Epithelial cell of esophagus (primary cell): Measurements from ENCODE around the gene DNAJC1.

ENCODE experiments used
- DNase-seq: peaks from one replicate; pipeline ENCODE4 v3.0.0; 2010; ENCODE audit warnings: low read depth
- H3K4me3 ChIP-seq: 2 replicates; pipeline ENCODE4 v1.5.1; 2011; ENCODE audit warnings: mild to moderate bottlenecking, low read length, control low read depth
- TF ChIP-seq, protein P1 (sequence below): IDR thresholded peaks from 2 replicates; pipeline ENCODE4 v1.5.1; 2011; ENCODE audit warnings: low read depth, mild to moderate bottlenecking, low read length, control low read depth, inconsistent platforms; ENCODE audit not compliant: insufficient read depth; ENCODE audit errors: missing control alignments

The DNAJC1 gene

GRCh38 chr10:21961847-21962246 is 41.7 kb downstream of the DNAJC1 start:
- H3K4me3 ChIP-seq: no peak overlapping the region
- TF ChIP-seq, protein P1, sequence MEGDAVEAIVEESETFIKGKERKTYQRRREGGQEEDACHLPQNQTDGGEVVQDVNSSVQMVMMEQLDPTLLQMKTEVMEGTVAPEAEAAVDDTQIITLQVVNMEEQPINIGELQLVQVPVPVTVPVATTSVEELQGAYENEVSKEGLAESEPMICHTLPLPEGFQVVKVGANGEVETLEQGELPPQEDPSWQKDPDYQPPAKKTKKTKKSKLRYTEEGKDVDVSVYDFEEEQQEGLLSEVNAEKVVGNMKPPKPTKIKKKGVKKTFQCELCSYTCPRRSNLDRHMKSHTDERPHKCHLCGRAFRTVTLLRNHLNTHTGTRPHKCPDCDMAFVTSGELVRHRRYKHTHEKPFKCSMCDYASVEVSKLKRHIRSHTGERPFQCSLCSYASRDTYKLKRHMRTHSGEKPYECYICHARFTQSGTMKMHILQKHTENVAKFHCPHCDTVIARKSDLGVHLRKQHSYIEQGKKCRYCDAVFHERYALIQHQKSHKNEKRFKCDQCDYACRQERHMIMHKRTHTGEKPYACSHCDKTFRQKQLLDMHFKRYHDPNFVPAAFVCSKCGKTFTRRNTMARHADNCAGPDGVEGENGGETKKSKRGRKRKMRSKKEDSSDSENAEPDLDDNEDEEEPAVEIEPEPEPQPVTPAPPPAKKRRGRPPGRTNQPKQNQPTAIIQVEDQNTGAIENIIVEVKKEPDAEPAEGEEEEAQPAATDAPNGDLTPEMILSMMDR: no peak
- DNase-seq: no peak

- no peak for DNase-seq
- TF ChIP-seq, protein P1: no peak
- no peak overlapping the region for H3K4me3 ChIP-seq
These were observed 43.5 kb downstream of the DNAJC1 start for GRCh38 chr10:21959998-21960397.

- H3K4me3 ChIP-seq: no peak overlapping the region
- TF ChIP-seq, protein P1: no peak
- no peak for DNase-seq
These were observed 48.8 kb downstream of the DNAJC1 start for GRCh38 chr10:21954690-21955089.

DNA sequence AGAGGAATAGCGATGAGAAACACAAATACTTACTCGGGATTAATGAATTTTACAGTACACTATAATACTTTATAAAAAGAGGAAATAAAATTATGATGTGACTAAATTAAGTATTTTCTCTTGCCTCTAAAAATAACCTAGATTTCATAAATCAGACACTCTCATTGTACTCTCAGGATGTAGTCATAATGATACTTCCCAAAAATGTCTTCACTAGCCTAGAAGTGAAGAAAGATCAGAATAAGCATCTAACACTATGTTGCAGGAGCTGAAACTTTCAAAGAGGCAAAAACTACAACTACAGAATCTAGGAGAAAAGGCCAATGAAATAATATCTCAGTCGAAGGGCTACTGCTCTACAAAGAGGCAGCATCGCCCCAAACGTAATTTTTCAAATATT is 49.4 kb downstream of the DNAJC1 start:
- DNase-seq: no peak
- no peak overlapping the region for H3K4me3 ChIP-seq
- TF ChIP-seq, protein P1: no peak

- TF ChIP-seq, protein P1: peak; percentile 57
- no peak overlapping the region for H3K4me3 ChIP-seq
- peak; percentile 73 for DNase-seq
These were observed 49.9 kb downstream of the DNAJC1 start for GRCh38 chr10:21953585-21954057.

DNA sequence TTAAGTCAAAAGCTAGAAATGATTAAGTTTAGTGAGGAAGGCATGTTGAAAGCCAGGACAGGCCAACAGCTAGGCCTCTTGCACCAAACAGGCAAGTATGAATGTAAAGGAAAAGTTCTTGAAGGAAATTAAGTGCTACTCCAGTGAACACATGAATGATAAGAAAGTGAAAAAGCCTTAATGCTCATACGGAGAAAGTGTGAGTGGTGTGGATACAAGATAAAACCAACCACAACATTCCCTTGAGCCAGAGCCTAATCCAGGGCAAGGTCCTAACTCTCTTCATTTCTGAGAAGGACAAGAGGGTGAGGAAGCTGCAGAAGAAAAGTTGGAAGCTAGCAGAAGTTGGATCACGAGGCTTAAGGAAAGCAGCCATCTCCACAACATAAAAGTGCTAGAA is 53.0 kb downstream of the DNAJC1 start:
- no peak for DNase-seq
- H3K4me3 ChIP-seq: no peak overlapping the region
- TF ChIP-seq, protein P1: no peak

DNA sequence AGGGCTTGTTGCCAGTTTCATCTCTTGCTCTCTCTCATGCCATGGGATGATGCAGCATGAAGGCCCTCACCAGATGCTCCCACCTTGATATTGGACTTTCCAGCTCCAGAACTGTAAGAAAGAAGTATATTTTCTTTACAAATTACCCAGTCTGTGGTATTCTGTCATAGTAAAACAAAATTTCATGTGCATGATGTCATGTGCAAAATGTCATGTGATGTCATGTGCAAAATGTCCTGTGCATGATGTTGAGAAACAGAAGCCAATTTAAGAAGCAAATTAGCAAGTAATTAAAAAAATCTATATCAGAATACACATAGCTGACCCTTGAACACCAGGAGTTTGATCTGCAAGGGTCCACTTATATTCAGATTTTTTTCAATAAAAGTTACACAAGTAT is 56.6 kb downstream of the DNAJC1 start:
- no peak overlapping the region for H3K4me3 ChIP-seq
- TF ChIP-seq, protein P1: no peak
- DNase-seq: no peak
